ENCODE data around the gene TTYH3. TPM values are rescaled to one million over a fixed set of nuclear protein-coding genes. Genes with fewer than 3 reads are reported as not detected.

TTYH3 gene
- total RNA-seq, 6 experiments from 2014 or later, result 10.3 to 59.3 (median 37.6) TPM

GRCh38 chr7:2652736-2653060, 20.9 kb downstream of the TTYH3 start:
- Histone ChIP-seq H3K27ac (no peak overlapping the region), H3K4me3 (no peak overlapping the region), H3K4me1 (no peaks in the 10 kb centered on the region), H3K27me3 (no peaks in the 10 kb centered on the region), H3K36me3 (no peaks in the 10 kb centered on the region), H3K9me3 (no peaks in the 10 kb centered on the region)
- TF ChIP-seq CTCF (IDR thresholded peaks at IDR 0.05), result no peak
- TF ChIP-seq POLR2A (IDR thresholded peaks at IDR 0.05), result no peak
- intact Hi-C loops (cut with DNase I), result no loop called here
- 100% methylated on average over 2 of the region's 12 CpGs for WGBS (ENCODE audit: insufficient coverage, low coverage, low lambda C conversion rate, missing lambda C conversion rate)
- DNase-seq (no peak), ATAC-seq (no peak)

- Histone ChIP-seq H3K9me3 (no peaks in the 10 kb centered on the region), H3K27me3 (no peaks in the 10 kb centered on the region), H3K27ac (no peak overlapping the region), H3K36me3 (peaks cover 0 to 2% (median 0%) of the 10 kb centered on the region in 4 donors), H3K4me1 (no peaks in the 10 kb centered on the region), H3K4me3 (no peak overlapping the region)
- DNase-seq, result no peak
- WGBS (ENCODE audit: insufficient coverage, low coverage, low lambda C conversion rate, missing lambda C conversion rate), result 40% methylated on average over 3 of the region's 5 CpGs
- intact Hi-C loops (cut with DNase I), result no loop called here
- ATAC-seq, result no peak
- no peak for TF ChIP-seq POLR2A (IDR thresholded peaks at IDR 0.05)
- no peak for TF ChIP-seq CTCF (IDR thresholded peaks at IDR 0.05)
Observed at GRCh38 chr7:2654059-2654458, 22.3 kb downstream of the TTYH3 start.

GRCh38 chr7:2655870-2656614, 24.3 kb downstream of the TTYH3 start:
- H3K27ac ChIP-seq, result no peak overlapping the region
- no peak overlapping the region for H3K4me3 ChIP-seq
- no peaks in the 10 kb centered on the region for H3K9me3 ChIP-seq
- H3K27me3 ChIP-seq, result no peaks in the 10 kb centered on the region
- H3K4me1 ChIP-seq, result no peaks in the 10 kb centered on the region
- 94% methylated on average over 14 of the region's 29 CpGs for WGBS (ENCODE audit: insufficient coverage, low coverage, low lambda C conversion rate, missing lambda C conversion rate)
- intact Hi-C loops (cut with DNase I), result no loop called here
- no peak for DNase-seq
- TF ChIP-seq POLR2A (IDR thresholded peaks at IDR 0.05) (no peak), CTCF (IDR thresholded peaks at IDR 0.05) (no peak)
- peaks cover 0 to 2% (median 0%) of the 10 kb centered on the region in 4 donors for H3K36me3 ChIP-seq
- no peak for ATAC-seq

GRCh38 chr7:2657208-2657607, 25.4 kb downstream of the TTYH3 start:
- intact Hi-C loops (cut with DNase I), result no loop called here
- H3K27ac ChIP-seq, result no peak overlapping the region
- no peaks in the 10 kb centered on the region for H3K27me3 ChIP-seq
- H3K4me3 ChIP-seq, result no peak overlapping the region
- peaks cover 0 to 2% (median 0%) of the 10 kb centered on the region in 4 donors for H3K36me3 ChIP-seq
- ATAC-seq (no peak), DNase-seq (no peak)
- no peaks in the 10 kb centered on the region for H3K9me3 ChIP-seq
- TF ChIP-seq CTCF (IDR thresholded peaks at IDR 0.05) (no peak), POLR2A (IDR thresholded peaks at IDR 0.05) (no peak)
- WGBS (ENCODE audit: insufficient coverage, low coverage, low lambda C conversion rate, missing lambda C conversion rate), result 93% methylated on average over 2 of the region's 2 CpGs
- peaks cover 0 to 11% (median 3%) of the 10 kb centered on the region in 4 donors for H3K4me1 ChIP-seq

Data from right lobe of liver (tissue), 6 donors.